ENCODE results near the gene KRT15. TPM values are rescaled to one million over a fixed set of nuclear protein-coding genes. Genes with fewer than 3 reads are reported as not detected.

Gene KRT15
- total and polyA plus RNA-seq, 2 of the 4 experiments (the other 2 are of a cell fraction), result 2.9 to 5.3 TPM

- no peak overlapping the region for H3K4me2 ChIP-seq (ENCODE audit: low read depth, low read length)
- no peaks in the 10 kb centered on the region for H3K79me1 ChIP-seq (ENCODE audit: low read depth in 1 of 2, low read length in 2 of 2)
- H4K20me1 ChIP-seq (ENCODE audit: insufficient read depth, low read length), result no peaks in the 10 kb centered on the region
- ATAC-seq (ENCODE audit: low read depth) (peak; percentile 27), DNase-seq (peak; percentile 39)
- H3K56ac ChIP-seq (ENCODE audit: extremely low read depth, insufficient read depth, low read length), result no peak overlapping the region
- peak overlapping the region; percentile 97 for H2AK5ac ChIP-seq (ENCODE audit: low read depth, low read length)
- peak overlapping the region; percentile 94 for H2BK120ac ChIP-seq (ENCODE audit: low read depth, low read length)
- peak overlapping the region; percentile 48 to 54 for H4K8ac ChIP-seq (ENCODE audit: low read depth in 2 of 2, low read length in 2 of 2)
- peak overlapping the region; percentile 82; the same call in 2 of the 3 replicates for H2BK15ac ChIP-seq (ENCODE audit: low read depth, low read length)
- WGBS, 2 experiments (ENCODE audit: extremely low coverage in 2 of 2, insufficient read length in 1 of 2), result 20% methylated on average over 1 of the region's 2 CpGs; no CpG with 5 or more reads in 1 of the 2 experiments
- H2AK9ac ChIP-seq (replicated peaks; ENCODE audit: low read depth, low read length, poor library complexity), result peak overlapping the region; percentile 81
- no peaks in the 10 kb centered on the region for H3K9me3 ChIP-seq (ENCODE audit: control insufficient read depth, insufficient read depth, low read length)
- no TSS peak for BruUV-seq (replicated peaks)
- H2BK5ac ChIP-seq (ENCODE audit: low read depth, low read length, poor library complexity, severe bottlenecking), result peak overlapping the region; percentile 86
- peak overlapping the region; percentile 54 for H2AFZ ChIP-seq (replicated peaks; ENCODE audit: low read length, poor library complexity)
- peaks cover 17% of the 10 kb centered on the region for H3K4me1 ChIP-seq (ENCODE audit: control insufficient read depth, insufficient read depth, low read length)
- H3K14ac ChIP-seq (replicated peaks; ENCODE audit: low read depth, low read length), result peak overlapping the region; percentile 96; the same call in 1 of the 2 replicates
- intact Hi-C loops (cut with micrococcal nuclease) (no loop called here), dilution Hi-C loops (cut with HindIII; ENCODE audit: low sequenced_read_pairs, unreplicated experiment) (no loop called here), in situ Hi-C loops (cut with MboI; ENCODE audit: low sequenced_read_pairs) (no loop called here)
- TF ChIP-seq ELK1 (IDR thresholded peaks at IDR 0.05; ENCODE audit: borderline replicate concordance, low read depth, low read length) (no peak), CEBPB (IDR thresholded peaks at IDR 0.05; ENCODE audit: low read depth, low read length) (peak; percentile 29; the same call in 1 of the 2 replicates), USF2 (IDR thresholded peaks at IDR 0.05; ENCODE audit: low read depth, low read length) (no peak), RFX5 (IDR thresholded peaks at IDR 0.05; ENCODE audit: low read depth, low read length) (no peak), CHD1 (IDR thresholded peaks at IDR 0.05; ENCODE audit: low read depth, low read length) (no peak), MAZ (IDR thresholded peaks at IDR 0.05; ENCODE audit: borderline replicate concordance, low read depth, low read length) (no peak), RAD21 (IDR thresholded peaks at IDR 0.05; ENCODE audit: low read length) (no peak), MXI1 (IDR thresholded peaks at IDR 0.05; ENCODE audit: borderline replicate concordance, low read depth, low read length) (no peak), BHLHE40 (IDR thresholded peaks at IDR 0.05; ENCODE audit: low read depth, low read length) (no peak), MAFK (IDR thresholded peaks at IDR 0.05; ENCODE audit: low read depth, low read length) (no peak), RCOR1 (IDR thresholded peaks at IDR 0.05; ENCODE audit: insufficient replicate concordance, low read length) (no peak), POLR2A (IDR thresholded peaks at IDR 0.05; ENCODE audit: low read depth, low read length) (no peak), SMC3 (IDR thresholded peaks at IDR 0.05; ENCODE audit: low read depth, low read length) (no peak), CTCF (conservative IDR thresholded peaks at IDR 0.05; ENCODE audit: low read depth, low read length) (no peak), FOS (IDR thresholded peaks at IDR 0.05; ENCODE audit: low read depth, low read length) (peak; percentile 37; the same call in 1 of the 2 replicates)
- peak overlapping the region; percentile 69 for H4K5ac ChIP-seq (ENCODE audit: low read depth, low read length)
- no peaks in the 10 kb centered on the region for H3K27me3 ChIP-seq (ENCODE audit: control insufficient read depth, insufficient read depth, low read length)
- ChIA-PET POLR2A (ENCODE audit: unreplicated experiment) (interaction anchor here (0.7 kb wide), 1 partner anchor 9 kb away, joined by 4 read pairs; no protein-coding TSS in a partner anchor), CTCF (no interaction called here)
- H3K4ac ChIP-seq (ENCODE audit: low read depth, low read length), result peak overlapping the region; percentile 91
- no peak overlapping the region; the same call in 1 of the 2 replicates for H3K27ac ChIP-seq (ENCODE audit: insufficient read depth, low read length)
- H3K23ac ChIP-seq (ENCODE audit: low read depth, low read length), result peak overlapping the region; percentile 76; the same call in 1 of the 2 replicates
- peaks cover 19% of the 10 kb centered on the region for H3K9me1 ChIP-seq (ENCODE audit: insufficient read depth, low read length)
- H3K36me3 ChIP-seq (ENCODE audit: control insufficient read depth, insufficient read depth, low read length), result no peaks in the 10 kb centered on the region
- H3K4me3 ChIP-seq (ENCODE audit: insufficient read depth, low read depth, low read length), result no peak overlapping the region
- H2BK20ac ChIP-seq (ENCODE audit: low read depth, low read length), result peak overlapping the region; percentile 94
- peak overlapping the region; percentile 49; the same call in 1 of the 2 replicates for H3K18ac ChIP-seq (ENCODE audit: low read depth, low read length)
- no peak overlapping the region for H3K9ac ChIP-seq (ENCODE audit: low read depth, low read length)
- H4K91ac ChIP-seq (ENCODE audit: insufficient read depth, low read depth, low read length), result peak overlapping the region; percentile 82
These were observed 24.2 kb downstream of the KRT15 start for GRCh38 chr17:41494524-41494923.
